ENCODE measurements around the gene MYO10. TPM values are rescaled to one million over a fixed set of nuclear protein-coding genes. Genes with fewer than 3 reads are reported as not detected.

Gene MYO10
- total and polyA plus RNA-seq, 2 of the 8 experiments (the other 6 are each of a cell fraction or from before 2014, with no cell fraction given), result 21.5 to 107 TPM

DNA sequence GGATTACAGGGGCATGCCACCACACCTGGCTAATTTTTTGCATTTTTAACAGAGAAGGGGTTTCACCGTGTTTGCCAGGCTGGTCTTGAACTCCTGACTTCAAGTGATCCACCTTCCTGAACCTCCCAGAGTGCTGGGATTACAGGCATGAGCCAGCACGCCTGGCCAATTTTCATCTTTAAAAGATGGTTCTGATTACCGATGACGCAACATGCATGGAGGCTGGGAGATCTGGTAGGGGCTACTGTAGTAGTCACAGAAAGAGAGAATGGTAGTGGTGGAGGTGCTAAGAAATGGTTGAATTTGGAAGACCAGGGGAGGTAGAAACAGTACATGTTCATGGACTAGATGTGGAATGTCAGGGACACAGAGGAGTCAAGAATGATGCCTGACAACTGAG is 296.9 kb downstream of the MYO10 start:
- no peaks in the 10 kb centered on the region; the same call in 1 of the 2 replicates for H3K23me2 ChIP-seq (ENCODE audit: low read depth, low read length)
- H3K4me3 ChIP-seq (ENCODE audit: extremely low read depth in 1 of 4, insufficient read depth in 2 of 4, low read depth in 3 of 4, low read length in 4 of 4), result no peak overlapping the region
- H2BK15ac ChIP-seq (ENCODE audit: low read length), result no peak overlapping the region
- 88% methylated on average over 4 of the region's 4 CpGs; no CpG with 5 or more reads in 1 of the 2 experiments for WGBS, 2 experiments (ENCODE audit: extremely low coverage in 1 of 2, insufficient coverage in 1 of 2, insufficient read length in 1 of 2, insufficient replicate concordance in 2 of 2, low coverage in 1 of 2, low lambda C conversion rate in 2 of 2, missing lambda C conversion rate in 1 of 2)
- no peak overlapping the region for H4K8ac ChIP-seq (ENCODE audit: extremely low read depth, insufficient read depth, low read length)
- H3K9me3 ChIP-seq (ENCODE audit: insufficient read depth in 2 of 2, low read depth in 1 of 2, low read length in 1 of 2), result peaks cover 7 to 12% of the 10 kb centered on the region in 2 experiments; a peak in 3 of 4 replicates
- no peak overlapping the region for H3K56ac ChIP-seq (replicated peaks; ENCODE audit: insufficient read length, low read depth, low read length)
- H3K4ac ChIP-seq (replicated peaks; ENCODE audit: insufficient read length, low read depth, low read length), result no peak overlapping the region
- no peaks in the 10 kb centered on the region for H3K79me2 ChIP-seq (ENCODE audit: control insufficient read depth in 1 of 2, insufficient read depth in 2 of 2, low read length in 2 of 2)
- no peak overlapping the region for H2BK120ac ChIP-seq (replicated peaks; ENCODE audit: low read depth, low read length)
- no peak overlapping the region for H3K18ac ChIP-seq (ENCODE audit: extremely low read depth, low read length)
- H2BK12ac ChIP-seq (ENCODE audit: low read depth, low read length), result no peak overlapping the region
- H3K4me2 ChIP-seq (ENCODE audit: insufficient read depth in 1 of 2, low read depth in 2 of 2, low read length in 2 of 2), result no peak overlapping the region
- H4K20me1 ChIP-seq (replicated peaks in 1 of 2; ENCODE audit: control insufficient read depth in 1 of 2, insufficient read depth in 2 of 2, low read length in 2 of 2), result no peaks in the 10 kb centered on the region
- H2BK5ac ChIP-seq (ENCODE audit: low read depth, low read length), result no peak overlapping the region
- H3K4me1 ChIP-seq (replicated peaks in 1 of 4; ENCODE audit: control insufficient read depth in 3 of 4, insufficient read depth in 4 of 4, low read length in 3 of 4), result 0 out of 7 replicates have a peak, but pooled peaks cover 0 to 3% (median 0%) of the 10 kb centered on the region in 4 experiments
- no peak overlapping the region for H3K9ac ChIP-seq (replicated peaks in 1 of 4; ENCODE audit: extremely low read depth in 1 of 4, low read depth in 3 of 4, low read length in 3 of 4)
- ChIA-PET CTCF (ENCODE audit: partially characterized antibody) (interaction anchor here (1.0 kb wide), 1 partner anchor 9 kb away, joined by 3 read pairs; no protein-coding TSS in a partner anchor), POLR2A (ENCODE audit: partially characterized antibody) (no interaction called here)
- H3K23ac ChIP-seq (ENCODE audit: insufficient read length), result no peak overlapping the region
- no peak overlapping the region for H4K91ac ChIP-seq (replicated peaks; ENCODE audit: insufficient read length, low read length)
- H3K14ac ChIP-seq (ENCODE audit: insufficient read length), result no peak overlapping the region
- FAIRE-seq (no peak), DNase-seq (ENCODE audit: low read depth in 1 of 2, low spot score in 2 of 2) (no peak)
- H3K27ac ChIP-seq (ENCODE audit: low read depth, low read length), result no peak overlapping the region
- no peak overlapping the region for H2BK20ac ChIP-seq (ENCODE audit: low read length)
- H4K5ac ChIP-seq (ENCODE audit: insufficient read length, low read depth, low read length), result no peak overlapping the region
- H2AFZ ChIP-seq (ENCODE audit: low read length), result no peak overlapping the region
- H3K27me3 ChIP-seq (replicated peaks in 1 of 4; ENCODE audit: control insufficient read depth in 3 of 4, extremely low read depth in 1 of 4, insufficient read depth in 3 of 4, low read length in 3 of 4), result no peaks in the 10 kb centered on the region
- H3K36me3 ChIP-seq (ENCODE audit: control insufficient read depth in 2 of 4, insufficient read depth in 4 of 4, low read length in 3 of 4), result no peaks in the 10 kb centered on the region
- no peak overlapping the region for H2AK5ac ChIP-seq (ENCODE audit: low read depth, low read length)
- no peaks in the 10 kb centered on the region for H3K79me1 ChIP-seq (ENCODE audit: low read depth, low read length)
- TF ChIP-seq, protein P1, sequence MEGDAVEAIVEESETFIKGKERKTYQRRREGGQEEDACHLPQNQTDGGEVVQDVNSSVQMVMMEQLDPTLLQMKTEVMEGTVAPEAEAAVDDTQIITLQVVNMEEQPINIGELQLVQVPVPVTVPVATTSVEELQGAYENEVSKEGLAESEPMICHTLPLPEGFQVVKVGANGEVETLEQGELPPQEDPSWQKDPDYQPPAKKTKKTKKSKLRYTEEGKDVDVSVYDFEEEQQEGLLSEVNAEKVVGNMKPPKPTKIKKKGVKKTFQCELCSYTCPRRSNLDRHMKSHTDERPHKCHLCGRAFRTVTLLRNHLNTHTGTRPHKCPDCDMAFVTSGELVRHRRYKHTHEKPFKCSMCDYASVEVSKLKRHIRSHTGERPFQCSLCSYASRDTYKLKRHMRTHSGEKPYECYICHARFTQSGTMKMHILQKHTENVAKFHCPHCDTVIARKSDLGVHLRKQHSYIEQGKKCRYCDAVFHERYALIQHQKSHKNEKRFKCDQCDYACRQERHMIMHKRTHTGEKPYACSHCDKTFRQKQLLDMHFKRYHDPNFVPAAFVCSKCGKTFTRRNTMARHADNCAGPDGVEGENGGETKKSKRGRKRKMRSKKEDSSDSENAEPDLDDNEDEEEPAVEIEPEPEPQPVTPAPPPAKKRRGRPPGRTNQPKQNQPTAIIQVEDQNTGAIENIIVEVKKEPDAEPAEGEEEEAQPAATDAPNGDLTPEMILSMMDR (IDR thresholded peaks at IDR 0.05; ENCODE audit: control extremely low read depth in 1 of 3, insufficient read depth in 1 of 3, low read depth in 1 of 3, low read length in 3 of 3), result no peak
- TF ChIP-seq TEAD4 (IDR thresholded peaks at IDR 0.05; ENCODE audit: low read depth, low read length), result no peak
- TF ChIP-seq SP4 (IDR thresholded peaks at IDR 0.05; ENCODE audit: low read length), result no peak
- no peak for TF ChIP-seq CHD1 (IDR thresholded peaks at IDR 0.05; ENCODE audit: low read depth, low read length)
- no peak for TF ChIP-seq MAFK (IDR thresholded peaks at IDR 0.05; ENCODE audit: low read depth, low read length)
- TF ChIP-seq RFX5 (IDR thresholded peaks at IDR 0.05; ENCODE audit: borderline replicate concordance, low read depth, low read length), result no peak
- no peak for TF ChIP-seq GTF2F1 (IDR thresholded peaks at IDR 0.05; ENCODE audit: borderline replicate concordance, low read depth, low read length)
- no peak for TF ChIP-seq GABPA (IDR thresholded peaks at IDR 0.05; ENCODE audit: borderline replicate concordance, insufficient read depth, low read length)
- TF ChIP-seq RBBP5 (IDR thresholded peaks at IDR 0.05; ENCODE audit: borderline replicate concordance, low read depth, low read length), result no peak
- no peak for TF ChIP-seq EZH2 (IDR thresholded peaks at IDR 0.05; ENCODE audit: low read depth, low read length, severe bottlenecking)
- no peak for TF ChIP-seq ASH2L (IDR thresholded peaks at IDR 0.05; ENCODE audit: low read length)
- no peak for TF ChIP-seq BRCA1 (IDR thresholded peaks at IDR 0.05; ENCODE audit: low read depth, low read length)
